COR-L47 (cell line): ENCODE results near the gene ASIP.
"Not testable (repeated sequence)": the region's sequence is repeated elsewhere in the genome, so short reads cannot be mapped to it uniquely, and the experiment has no call there.

Source experiments
- DNase-seq: peaks from one replicate; lab custom pipeline; 2025; lab: John Stamatoyannopoulos, UW

The ASIP gene, protein sequence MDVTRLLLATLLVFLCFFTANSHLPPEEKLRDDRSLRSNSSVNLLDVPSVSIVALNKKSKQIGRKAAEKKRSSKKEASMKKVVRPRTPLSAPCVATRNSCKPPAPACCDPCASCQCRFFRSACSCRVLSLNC

DNA sequence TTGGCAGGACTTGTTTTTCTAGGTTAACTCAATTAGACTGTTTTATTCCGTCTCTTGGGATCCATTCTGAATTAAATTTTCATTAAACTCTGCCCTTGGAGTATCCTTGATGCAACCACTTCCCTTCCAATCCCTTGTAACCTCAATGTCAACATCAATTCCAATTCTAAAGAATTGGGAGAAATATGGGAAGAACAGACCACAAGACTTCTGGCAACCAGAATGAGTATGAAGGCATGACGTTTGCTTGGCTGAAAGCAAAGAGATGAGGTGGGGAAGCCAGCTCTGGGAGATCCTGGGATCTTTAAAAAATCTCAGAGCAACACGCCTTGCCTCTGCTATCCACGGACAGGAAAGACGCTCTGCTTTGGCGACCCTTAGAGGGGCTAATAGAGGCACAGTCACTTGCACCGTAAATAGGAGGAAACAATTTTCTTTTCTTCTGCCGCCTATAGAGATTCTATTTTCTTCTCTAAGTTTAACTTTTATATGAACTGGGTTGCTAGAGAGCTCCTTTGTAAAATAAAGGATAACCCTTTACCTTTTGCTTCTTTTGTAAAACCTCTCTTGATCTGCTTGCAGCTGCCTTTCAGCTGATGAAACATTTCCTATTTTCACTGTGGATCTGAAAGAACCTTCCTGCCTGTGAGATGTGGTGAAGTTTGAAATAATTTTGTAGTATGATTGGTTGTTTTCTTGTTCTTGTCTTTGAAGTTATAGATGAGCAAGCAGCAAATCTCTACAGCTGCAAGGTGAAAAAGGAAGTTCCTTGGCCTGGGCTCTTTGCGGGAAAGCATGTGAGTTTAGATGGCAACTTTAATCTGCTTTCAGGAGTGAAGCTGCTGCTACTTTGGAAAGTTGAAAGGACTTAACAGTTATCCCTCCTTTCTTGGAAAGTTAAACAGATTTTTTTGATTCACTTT, at the start of gene ASIP:
TSS of gene ASIP (plus strand) at position 731 of the 923 bp plus-strand sequence. CDS start 18,952 bp downstream, outside the sequence.
- no peak for DNase-seq

DNA sequence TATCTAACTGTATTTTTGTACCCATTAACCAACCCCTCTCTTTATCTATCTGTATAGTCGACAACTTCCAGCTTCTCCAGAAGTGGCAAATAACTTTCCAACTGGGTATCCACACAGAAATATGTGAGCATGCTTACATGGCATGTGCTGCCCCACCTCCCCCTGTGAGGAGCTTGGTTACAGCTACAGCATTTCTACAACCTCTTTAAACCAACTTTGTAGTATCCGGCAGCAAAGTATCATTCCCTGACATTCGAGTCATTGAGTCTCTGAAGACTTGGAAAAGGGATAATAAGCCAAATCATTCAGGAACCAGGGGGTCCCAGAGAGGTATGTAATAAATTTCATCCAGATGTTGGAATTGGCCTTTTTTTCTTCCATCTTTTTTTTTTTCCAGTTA, 48.2 kb upstream of the ASIP start:
- DNase-seq = no peak

DNA sequence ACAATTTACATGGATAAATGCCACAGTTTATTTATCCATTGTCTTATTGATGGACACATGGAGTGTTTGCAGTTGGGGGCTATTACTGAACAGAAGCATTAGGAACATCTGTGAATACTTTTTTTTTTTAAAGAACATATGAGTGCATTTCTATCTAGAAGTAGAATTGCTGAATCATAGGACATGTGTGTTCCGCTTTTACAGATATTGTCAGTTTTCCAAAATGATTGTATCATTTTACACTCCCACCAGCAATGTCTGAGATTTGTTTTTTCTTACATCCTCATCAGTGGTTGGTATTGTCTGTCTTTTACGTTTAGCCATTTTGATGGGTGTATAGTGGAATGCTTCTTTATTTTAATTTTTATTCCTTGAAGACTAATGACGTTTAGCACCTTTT, 42.0 kb upstream of the ASIP start:
- DNase-seq = no peak

DNA sequence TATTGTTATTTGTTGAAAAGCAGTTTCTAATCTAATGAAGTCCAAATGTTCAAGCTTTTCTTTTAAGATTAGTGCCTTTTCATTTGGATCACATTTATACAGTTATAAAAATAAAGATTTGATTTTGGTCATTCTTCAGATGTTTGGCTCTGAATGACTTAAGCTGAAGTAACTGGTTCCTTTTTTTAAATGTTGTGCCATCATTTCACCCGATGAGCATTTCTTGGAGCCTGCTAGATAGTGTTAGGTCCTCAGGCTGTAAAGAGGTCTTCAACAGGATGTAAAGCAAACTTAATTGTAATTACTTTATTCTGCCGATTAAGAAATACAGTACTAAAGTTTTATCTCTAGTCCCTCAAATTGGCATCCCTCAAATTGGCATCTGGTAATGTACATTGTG, 41.2 kb upstream of the ASIP start:
- no peak for DNase-seq

DNA sequence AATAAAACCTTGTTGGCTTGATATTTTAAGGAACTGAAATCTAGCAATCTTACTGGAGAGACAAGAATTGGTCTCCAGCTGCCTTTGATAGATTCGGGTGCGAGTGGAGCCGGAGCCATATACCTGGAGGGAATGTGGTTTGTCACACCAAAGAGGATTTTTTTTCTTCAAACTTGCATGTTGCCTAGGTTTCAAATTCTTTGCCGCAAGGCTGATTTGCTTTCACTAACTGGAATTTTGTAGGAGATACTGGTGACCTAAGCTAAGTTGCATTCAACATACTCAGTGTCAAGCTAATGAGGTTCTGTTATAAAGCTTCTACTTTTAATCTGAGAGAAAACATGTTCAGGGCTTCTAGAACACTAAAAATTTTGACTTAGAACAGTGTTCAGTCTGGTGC, 39.7 kb upstream of the ASIP start:
- no peak for DNase-seq

DNA sequence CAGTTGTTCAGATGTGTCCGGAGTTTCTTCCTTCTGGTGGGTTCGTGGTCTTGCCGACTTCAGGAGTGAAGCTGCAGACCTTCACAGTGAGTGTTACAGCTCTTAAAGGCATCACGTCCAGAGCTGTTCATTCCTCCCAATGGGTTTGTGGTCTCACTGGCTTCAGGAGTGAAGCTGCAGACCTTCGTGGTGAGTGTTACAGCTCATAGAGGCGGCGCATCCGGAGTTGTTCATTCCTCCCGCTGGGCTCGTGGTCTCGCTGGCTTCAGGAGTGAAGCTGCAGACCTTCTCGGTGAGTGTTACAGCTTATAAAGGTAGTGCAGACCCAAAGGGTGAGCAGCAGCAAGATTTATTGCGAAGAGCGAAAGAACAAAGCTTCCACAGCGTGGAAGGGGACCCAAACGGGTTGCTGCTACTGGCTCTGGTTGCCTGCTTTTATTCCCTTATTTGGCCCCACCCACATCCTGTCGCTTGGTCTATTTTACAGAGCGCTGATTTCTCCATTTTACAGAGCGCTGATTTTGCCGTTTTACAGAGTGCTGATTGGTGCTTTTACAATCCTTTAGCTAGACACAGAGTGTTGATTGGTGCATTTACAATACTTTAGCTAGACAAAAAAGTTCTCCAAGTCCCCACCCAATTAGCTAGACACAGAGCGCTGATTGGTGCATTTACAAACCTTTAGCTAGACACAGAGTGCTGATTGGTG, 35.9 kb upstream of the ASIP start:
- DNase-seq = peak; percentile 13

DNA sequence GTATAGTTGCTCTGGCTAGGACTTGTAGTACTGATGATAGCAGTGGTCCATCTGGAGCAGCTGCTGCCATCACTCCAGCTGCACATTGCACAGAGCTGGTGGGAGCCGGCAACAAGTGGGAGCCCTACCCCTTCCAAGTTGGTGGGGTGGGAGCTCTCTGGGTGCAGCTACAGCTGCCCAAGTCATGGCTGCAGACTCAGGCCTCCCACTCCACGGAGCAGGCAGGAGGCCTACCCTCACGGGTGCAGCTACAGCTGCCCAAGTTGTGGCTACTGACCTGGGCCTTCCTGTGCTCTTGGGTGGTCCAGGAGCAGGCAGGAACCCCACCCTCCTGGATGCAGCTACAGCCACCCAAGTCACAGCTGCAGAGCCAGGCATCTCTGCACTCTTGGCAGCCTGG, 32.1 kb upstream of the ASIP start:
- DNase-seq = no peak

DNA sequence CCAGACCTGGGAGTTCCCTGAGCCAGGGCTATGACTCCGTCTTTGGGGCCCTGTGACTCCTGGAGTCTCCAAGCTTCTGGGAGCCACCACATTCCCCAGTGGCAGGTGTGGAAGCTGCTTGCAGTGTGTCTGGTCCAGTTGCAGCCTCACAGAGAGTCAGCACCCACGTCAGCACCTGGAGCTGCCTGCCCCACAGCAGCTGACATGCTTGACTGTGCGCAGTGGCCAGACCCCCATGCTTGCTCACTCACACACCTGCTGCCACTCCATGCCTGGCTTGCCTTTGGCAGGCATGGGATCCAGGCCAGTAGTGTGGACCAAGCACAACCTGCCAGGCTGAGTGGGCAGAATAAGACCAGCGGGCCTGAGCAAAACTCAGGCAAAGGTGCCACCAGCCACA, 31.0 kb upstream of the ASIP start:
- DNase-seq = no peak

DNA sequence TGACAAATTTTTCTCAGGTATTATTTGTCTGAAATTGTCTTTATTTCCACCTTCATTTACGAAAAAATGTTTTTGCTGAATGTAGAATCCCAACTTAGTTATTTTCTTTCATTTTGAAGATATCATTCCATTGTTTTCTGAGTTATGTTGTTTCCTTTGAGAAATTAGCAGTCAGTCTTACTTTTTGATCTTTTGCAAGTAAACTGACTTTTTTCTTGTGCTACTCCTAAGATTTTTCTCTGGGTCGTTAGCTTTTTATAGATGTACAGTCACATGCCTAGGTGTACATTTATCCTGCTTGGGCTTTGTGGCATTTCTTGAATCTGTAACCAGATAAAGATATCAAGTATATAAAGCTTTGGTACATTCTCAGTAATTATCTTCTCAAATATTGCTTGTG, 29.6 kb upstream of the ASIP start:
- no peak for DNase-seq

DNA sequence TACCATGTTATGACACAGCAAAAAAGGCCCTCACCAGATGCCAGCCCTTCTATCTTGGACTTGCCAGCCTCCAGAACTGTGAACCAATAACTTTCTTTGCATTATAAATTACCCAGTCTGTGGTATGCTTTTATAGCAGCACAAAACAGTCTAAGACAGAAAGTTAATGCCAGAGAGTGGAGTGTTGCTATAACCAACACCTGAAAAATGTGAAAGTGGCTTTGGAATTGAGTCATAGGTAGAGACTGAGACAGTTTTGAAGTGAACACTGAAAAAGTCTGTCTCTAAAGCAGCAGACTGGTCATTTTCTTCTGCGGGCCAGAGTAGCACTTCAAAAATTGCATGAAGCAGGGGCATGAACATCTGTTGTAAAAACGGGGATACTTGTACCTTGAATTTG, 28.0 kb upstream of the ASIP start:
- no peak for DNase-seq

DNA sequence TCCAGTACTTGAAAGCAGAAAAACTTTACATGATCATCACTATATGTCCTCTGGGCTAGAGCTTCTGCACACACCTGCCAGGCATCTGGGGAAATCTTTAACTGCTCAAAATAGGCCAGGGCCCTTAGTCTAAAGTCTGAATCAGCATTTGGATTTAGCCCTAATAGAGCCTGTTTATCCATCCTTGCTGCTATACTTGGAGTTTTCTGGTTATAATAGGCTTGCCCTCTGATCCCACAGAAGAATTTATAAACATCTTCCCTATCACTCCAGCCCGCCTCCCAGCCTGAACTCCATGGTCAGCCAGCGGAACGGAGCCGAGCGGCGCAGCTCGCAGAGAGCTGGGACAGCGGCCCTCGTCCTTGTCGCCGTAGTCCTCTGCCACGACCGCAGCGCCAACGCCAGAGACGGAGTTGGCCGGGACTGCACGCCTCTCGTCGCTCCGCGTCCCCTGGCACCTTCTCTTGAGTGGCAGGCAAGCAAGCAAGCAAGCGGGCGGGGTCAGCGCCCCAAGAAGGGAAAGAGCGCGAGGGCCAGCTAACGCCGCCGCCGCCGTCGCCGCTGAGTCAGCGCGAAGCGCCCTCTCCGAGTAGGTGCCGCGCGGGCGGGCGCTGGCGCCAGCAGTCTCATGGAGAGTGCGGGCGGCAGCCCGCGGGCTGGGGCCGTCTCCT, 25.4 kb upstream of the ASIP start:
- DNase-seq = peak; percentile 50

DNA sequence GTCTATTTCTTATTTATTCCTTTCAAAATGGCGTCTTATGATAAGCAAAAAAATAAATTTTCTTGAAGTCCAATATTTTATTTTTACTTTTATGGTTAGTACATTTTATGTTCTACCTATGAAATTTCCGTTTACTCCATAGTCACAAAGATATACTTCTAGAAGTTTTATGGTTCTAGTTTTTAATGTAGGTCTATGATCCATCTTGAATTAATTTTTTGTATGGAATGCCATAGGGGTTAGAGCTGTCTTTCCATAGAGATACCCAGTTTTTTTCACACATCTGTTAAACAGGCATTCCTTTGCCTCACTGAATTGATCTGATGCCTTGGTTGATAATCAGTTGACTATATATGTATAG, 24.9 kb upstream of the ASIP start:
- DNase-seq = no peak

DNA sequence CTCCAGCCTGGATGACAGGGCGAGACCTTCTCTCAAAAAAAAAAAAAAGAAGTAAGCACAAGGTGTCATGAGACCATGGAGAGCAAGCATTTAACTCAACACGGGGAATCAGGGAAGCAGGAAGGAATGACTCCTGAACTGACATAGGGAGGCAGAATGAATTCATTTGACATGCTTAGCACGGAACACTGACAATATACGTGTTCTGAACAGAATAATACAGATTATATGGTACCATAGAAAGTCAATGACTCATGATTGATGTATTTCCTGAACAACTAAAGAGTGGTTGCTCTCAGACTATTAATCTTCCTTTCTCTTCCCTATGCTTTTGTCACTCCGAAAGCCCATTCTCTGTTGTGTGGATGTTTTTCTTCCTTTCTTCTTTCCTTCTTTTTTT, 20.7 kb upstream of the ASIP start:
- no peak for DNase-seq

DNA sequence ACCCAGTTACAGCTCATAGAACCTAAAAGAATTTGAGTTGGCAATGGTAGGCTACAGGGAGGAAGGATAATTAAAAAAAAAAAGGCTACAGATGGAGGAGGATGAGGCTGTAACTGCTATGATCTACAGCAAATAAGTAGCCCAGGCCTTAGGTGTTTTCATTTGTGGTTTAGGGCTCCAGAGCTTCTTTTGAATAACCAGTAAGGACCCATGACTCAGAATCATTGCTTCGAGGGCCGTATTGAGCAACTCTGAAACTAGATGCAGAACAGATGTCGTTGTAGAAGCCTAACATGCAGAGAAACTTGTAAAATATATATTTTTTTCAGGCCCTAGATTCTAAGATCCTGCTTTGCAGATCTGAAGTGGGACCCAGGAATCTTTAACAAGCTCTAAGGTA, 19.0 kb upstream of the ASIP start:
- no peak for DNase-seq

DNA sequence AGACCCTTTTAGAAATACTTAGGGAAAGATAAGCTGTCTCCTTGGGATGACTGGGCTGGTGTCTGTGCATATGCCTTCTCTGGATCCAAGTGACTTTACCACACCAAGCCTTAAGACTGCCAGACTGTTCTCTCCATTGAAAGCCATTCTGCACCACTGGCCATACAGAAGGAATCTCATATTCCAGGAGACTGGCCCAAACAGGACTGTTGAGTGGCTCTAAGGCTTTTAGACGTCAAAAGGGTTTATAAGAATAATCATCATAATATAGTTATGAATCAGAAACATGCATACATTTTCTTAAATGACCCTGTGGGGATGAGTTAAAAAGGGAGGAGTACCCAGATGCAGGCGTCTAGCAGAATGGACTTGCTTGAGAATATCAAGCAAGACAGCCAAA, 17.0 kb upstream of the ASIP start:
- not testable (repeated sequence) for DNase-seq

DNA sequence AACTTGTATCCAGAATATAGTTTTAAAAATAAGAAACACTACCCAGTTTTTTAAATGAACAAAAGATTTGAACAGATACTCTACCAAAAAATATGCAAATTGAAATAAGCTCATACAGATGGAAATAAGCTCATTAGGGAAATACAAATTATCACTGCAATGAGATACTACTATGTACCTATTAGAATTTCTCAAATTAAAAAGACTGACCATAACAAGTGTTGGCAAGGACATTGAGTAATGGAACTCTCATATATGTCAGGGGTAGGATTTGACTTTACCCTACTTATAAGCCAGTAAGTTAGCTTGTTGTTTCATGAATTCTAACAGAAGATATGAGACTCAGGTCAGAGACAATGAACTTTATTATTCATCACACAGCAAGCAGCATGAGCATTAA, 9.6 kb upstream of the ASIP start:
- no peak for DNase-seq

DNA sequence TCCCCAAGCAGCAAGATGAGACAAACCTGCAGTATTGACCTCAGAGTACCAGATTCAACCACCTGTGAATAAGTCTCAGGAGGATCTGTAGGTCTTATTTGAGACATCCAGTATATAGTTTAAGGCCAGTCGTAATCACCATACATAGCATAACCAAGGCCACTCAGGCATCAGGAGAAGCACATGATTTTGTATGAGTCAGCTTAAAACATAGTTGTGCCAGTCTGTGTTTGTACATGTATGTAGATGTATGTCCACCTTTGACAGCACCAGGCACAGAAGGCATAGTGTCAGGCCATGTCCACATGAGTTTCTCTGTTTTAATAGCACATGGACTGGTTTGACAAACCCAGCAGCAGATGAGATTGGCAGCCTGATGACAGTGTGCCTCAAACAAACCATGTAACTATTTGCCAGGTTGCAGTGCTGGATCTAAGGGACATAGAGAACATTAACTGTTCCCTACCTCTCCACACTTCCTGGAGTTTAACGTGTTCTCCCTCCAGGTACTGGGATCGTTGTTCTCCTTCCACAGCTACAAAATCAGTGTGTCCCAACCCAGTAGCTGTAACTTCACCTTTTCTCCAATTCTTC, 8.6 kb upstream of the ASIP start:
- no peak for DNase-seq

DNA sequence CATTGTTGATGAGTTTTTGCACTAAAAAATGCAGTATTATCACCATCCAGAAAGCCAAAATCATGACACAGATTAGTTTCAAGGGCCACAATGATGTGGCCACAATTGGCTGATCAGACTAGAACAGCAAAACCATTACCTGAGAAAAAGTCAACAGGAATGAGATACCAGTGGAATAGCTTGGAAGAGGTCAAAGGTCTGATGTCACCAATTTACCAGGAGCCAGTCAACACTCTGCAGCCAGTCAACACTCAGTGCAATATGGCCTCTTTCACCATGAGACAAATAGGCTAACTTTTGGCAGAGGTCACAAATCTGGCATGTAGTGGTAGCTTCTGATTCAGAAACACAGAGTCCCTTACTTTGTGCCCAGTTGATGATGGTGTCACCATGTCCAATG, 7.5 kb upstream of the ASIP start:
- DNase-seq = no peak

DNA sequence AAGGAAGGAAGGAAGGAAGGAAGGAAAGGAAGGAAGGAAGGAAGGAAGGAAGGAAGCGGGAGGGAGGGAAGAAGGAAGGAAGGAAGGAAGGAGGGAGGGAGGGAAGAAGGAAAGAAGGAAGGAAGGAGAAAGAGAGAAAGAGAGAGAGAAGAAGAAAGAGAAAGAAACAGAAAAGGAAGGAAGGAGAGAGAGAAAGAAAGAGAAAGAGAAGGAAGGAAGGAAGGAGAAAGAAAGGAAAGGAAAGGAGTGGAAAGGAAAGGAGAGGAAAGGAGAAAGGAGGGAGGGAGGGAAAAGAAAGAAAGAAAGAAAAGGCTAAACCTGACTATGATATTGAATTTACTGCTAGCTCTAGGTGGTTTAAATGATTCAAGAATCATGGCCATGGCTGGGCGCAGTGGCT, 5.3 kb upstream of the ASIP start:
- DNase-seq = no peak

DNA sequence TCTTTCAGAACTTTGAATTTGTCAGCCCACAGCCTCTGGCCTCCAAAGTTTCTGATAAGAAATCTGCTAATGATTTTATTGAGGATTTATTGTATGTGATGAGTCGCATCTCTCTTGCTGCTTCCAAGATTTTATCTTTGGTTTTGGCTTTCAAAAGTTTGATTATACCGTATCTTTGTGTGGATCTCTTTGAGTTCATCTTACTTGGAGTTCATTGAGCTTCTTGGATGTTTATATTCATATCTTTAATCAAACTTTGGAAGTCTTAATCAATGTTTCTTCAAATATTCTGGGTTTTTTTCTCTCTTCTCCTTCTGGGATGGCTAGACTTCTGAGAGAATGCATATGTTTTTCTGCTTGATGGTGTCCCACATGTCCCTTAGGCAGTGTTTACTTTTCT, 3.3 kb upstream of the ASIP start:
- no peak for DNase-seq

DNA sequence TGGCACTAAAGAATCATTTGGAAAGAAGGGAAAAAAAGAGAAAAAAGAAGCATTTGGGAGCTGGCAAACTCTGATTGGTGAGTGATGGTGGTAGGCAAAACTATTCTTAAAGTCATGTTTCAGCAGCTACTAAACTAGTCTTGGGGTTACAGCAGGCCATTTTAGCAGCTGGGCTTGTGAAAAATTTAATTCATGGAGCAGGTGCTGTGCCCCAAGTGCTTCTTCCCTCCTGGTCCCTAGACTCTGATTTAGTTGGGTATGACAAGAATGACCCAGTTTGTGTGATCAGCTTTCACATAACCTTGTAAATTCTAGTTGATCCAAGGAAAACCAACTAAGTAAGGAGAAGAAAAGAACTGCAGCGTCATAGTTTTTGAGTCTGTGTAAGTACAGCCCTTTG, 1.1 kb upstream of the ASIP start:
- DNase-seq = no peak

DNA sequence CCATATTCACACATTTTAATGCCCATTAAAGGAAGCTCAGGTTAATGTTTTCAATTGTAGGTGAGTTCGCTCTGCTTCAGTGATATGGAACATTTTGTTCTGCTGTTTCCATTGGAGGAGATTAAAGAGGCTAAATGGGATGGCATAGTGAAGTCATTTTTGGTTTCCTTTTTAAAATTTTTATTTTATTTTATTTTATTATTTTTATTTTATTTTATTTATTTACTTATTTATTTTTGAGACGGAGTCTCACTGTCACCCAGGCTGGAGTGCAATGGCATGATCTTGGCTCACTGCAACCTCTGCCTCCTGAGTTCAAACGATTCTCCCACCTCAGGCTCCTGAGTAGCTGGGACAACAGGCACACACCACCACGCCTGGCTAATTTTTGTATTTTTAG, 792 bp downstream of the ASIP start:
- not testable (repeated sequence) for DNase-seq
